Body of pancreas (tissue), 4 donors: Measurements from ENCODE around the gene KCNT2. TPM values are rescaled to one million over a fixed set of nuclear protein-coding genes. Genes with fewer than 3 reads are reported as not detected.

Source experiments
- ATAC-seq: fragments of 150-250 bp; one replicate; pipeline ENCODE4 v1.9.1; 2016
- DNase-seq, 4 donors: peaks; one replicate each; pipeline ENCODE4 v3.0.0-alpha.2; 2019
- H3K27ac ChIP-seq, 4 donors: fragments of 200-600 bp; sonication (generic); 1 replicate in 3 of 4; 2 replicates in 1 of 4; pipeline versions ENCODE4 v1.5.1 to v1.6.1; 2016 to 2019; ENCODE audit warnings: mild to moderate bottlenecking in 1 of 4, mixed read lengths in 1 of 4, moderate library complexity in 1 of 4
- H3K27me3 ChIP-seq, 2 donors: fragments of 200-600 bp; sonication (generic); one replicate each; pipeline ENCODE4 v1.6.0; 2016; ENCODE audit warnings: mild to moderate bottlenecking in 1 of 2
- H3K36me3 ChIP-seq, 2 donors: fragments of 200-600 bp; sonication (generic); replicated peaks in 1 of 2; 2 replicates each; pipeline ENCODE4 v1.5.1; 2016; ENCODE audit warnings: low read depth in 2 of 2; ENCODE audit not compliant: insufficient read depth in 1 of 2
- H3K4me1 ChIP-seq: fragments of 200-600 bp; sonication (generic); one replicate; pipeline ENCODE4 v1.6.0; 2016
- H3K4me3 ChIP-seq, 2 donors: fragments of 200-600 bp; sonication (generic); 1 replicate in 1 of 2; 2 replicates in 1 of 2; pipeline ENCODE4 v1.5.1; 2016 to 2019
- H3K9me3 ChIP-seq, 3 donors: fragments of 200-600 bp; sonication (generic); 1 replicate in 2 of 3; 2 replicates in 1 of 3; pipeline ENCODE4 v1.5.1; 2016
- POLR2A ChIP-seq, 3 donors: fragments of 450-650 bp; IDR thresholded peaks; one replicate each; pipeline ENCODE4 v1.6.1; 2016; ENCODE audit warnings: antibody characterized with exemption in 3 of 3, mild to moderate bottlenecking in 2 of 3
- WGBS, 2 donors: methylation state at CpG; one replicate each; pipeline ENCODE4 v1.1.5; 2017; 5-methylcytosine and 5-hydroxymethylcytosine counted together
- intact Hi-C: fragments of 100-400 bp; cut with DNase I; formaldehyde crosslinking; loops from one replicate; pipeline ENCODE4 v1.15.1; 2023
- total RNA-seq, 2 donors: library from RNA; depleted of rRNA; stranded (reverse); fragments of >200 nt; gene quantifications; one replicate each; pipeline ENCODE4 v1.1.0, GENCODE V29; 2016
- TF ChIP-seq, protein P1 (sequence below), 7 experiments: fragments of 450-650 bp in 4 of 7; fragments of 200-600 bp in 3 of 7; sonication (generic) in 3 of 7; IDR thresholded peaks; one replicate each; pipeline ENCODE4 v1.5.1; 2016 to 2019; ENCODE audit warnings: antibody characterized with exemption in 7 of 7

Gene KCNT2
- total RNA-seq, 2 donors from 2014 or later: 0.78 to 0.99 TPM

- no peak for DNase-seq
- Histone ChIP-seq H3K27ac (no peak overlapping the region), H3K36me3 (no peaks in the 10 kb centered on the region), H3K27me3 (no peaks in the 10 kb centered on the region), H3K9me3 (no peaks in the 10 kb centered on the region), H3K4me1 (no peaks in the 10 kb centered on the region), H3K4me3 (no peak overlapping the region)
- no peak for ATAC-seq
- intact Hi-C loops: no loop called here
- 15 to 21% methylated on average over 3 of the region's 3 CpGs for WGBS, 2 donors
- TF ChIP-seq, protein P1, sequence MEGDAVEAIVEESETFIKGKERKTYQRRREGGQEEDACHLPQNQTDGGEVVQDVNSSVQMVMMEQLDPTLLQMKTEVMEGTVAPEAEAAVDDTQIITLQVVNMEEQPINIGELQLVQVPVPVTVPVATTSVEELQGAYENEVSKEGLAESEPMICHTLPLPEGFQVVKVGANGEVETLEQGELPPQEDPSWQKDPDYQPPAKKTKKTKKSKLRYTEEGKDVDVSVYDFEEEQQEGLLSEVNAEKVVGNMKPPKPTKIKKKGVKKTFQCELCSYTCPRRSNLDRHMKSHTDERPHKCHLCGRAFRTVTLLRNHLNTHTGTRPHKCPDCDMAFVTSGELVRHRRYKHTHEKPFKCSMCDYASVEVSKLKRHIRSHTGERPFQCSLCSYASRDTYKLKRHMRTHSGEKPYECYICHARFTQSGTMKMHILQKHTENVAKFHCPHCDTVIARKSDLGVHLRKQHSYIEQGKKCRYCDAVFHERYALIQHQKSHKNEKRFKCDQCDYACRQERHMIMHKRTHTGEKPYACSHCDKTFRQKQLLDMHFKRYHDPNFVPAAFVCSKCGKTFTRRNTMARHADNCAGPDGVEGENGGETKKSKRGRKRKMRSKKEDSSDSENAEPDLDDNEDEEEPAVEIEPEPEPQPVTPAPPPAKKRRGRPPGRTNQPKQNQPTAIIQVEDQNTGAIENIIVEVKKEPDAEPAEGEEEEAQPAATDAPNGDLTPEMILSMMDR (IDR thresholded peaks at IDR 0.05): no peak
- no peak for TF ChIP-seq POLR2A (IDR thresholded peaks at IDR 0.05)
Observed at GRCh38 chr1:196584696-196585095, 23.5 kb downstream of the KCNT2 start.

- Histone ChIP-seq H3K27me3 (no peaks in the 10 kb centered on the region), H3K36me3 (no peaks in the 10 kb centered on the region), H3K4me1 (no peaks in the 10 kb centered on the region), H3K4me3 (no peak overlapping the region), H3K27ac (no peak overlapping the region), H3K9me3 (no peaks in the 10 kb centered on the region)
- ATAC-seq (no peak), DNase-seq (no peak)
- TF ChIP-seq, protein P1 (IDR thresholded peaks at IDR 0.05): no peak
- TF ChIP-seq POLR2A (IDR thresholded peaks at IDR 0.05): no peak
- intact Hi-C loops: no loop called here
- WGBS, 2 donors: 57 to 82% methylated on average over 2 of the region's 2 CpGs
Observed at GRCh38 chr1:196577386-196577785, 30.9 kb downstream of the KCNT2 start.

DNA sequence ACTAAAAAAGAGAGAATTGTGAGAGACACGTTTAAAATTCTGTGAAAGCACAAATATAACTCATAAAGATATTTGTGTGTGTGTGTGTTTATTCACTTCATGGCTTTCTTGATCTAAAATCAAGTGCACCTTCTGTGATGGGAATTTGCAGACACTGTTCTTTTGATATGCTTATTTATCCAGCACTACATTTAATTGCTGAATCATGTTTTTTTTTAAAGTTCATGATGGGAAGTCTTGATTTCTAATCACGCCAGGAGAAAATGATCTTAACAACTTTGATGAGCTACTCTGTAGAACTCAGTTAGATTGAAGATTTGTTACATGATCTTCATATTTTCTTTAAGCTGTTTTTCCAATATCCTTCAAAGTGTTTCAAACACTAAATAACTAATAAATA is 35.0 kb downstream of the KCNT2 start:
- H3K9me3 ChIP-seq: no peaks in the 10 kb centered on the region
- no peak overlapping the region for H3K27ac ChIP-seq
- no peaks in the 10 kb centered on the region for H3K36me3 ChIP-seq
- WGBS, 2 donors: 52 to 55% methylated on average over 2 of the region's 2 CpGs
- no peak overlapping the region for H3K4me3 ChIP-seq
- H3K27me3 ChIP-seq: no peaks in the 10 kb centered on the region
- DNase-seq: no peak
- no peak for ATAC-seq
- H3K4me1 ChIP-seq: no peaks in the 10 kb centered on the region
- intact Hi-C loops: no loop called here
- TF ChIP-seq, protein P1 (IDR thresholded peaks at IDR 0.05): no peak
- TF ChIP-seq POLR2A (IDR thresholded peaks at IDR 0.05): no peak

DNA sequence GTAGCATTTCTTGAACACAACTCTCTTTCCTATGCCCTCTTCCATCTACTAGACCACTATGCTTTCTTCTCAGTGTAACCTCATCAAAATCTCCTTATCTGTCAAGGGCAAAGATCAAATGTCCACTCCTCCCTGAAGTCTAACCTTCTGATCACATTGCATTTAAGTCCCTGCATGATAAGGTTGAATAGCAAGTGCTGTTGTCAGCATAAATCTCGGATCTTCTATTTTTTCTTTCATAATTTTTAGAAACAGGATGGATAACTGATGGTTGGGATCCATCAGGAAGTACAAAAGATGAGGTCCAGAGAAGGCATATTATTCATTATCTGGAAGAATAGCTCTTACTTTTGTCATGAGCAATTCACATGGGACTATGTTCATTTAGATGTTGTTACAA is 41.0 kb downstream of the KCNT2 start:
- ATAC-seq (no peak), DNase-seq (no peak)
- WGBS, 2 donors: 46 to 50% methylated on average over 1 of the region's 1 CpG
- Histone ChIP-seq H3K9me3 (peaks cover 0 to 7% (median 0%) of the 10 kb centered on the region in 3 donors), H3K36me3 (no peaks in the 10 kb centered on the region), H3K27me3 (no peaks in the 10 kb centered on the region), H3K27ac (no peak overlapping the region), H3K4me3 (no peak overlapping the region), H3K4me1 (no peaks in the 10 kb centered on the region)
- intact Hi-C loops: no loop called here
- TF ChIP-seq, protein P1 (IDR thresholded peaks at IDR 0.05): no peak
- no peak for TF ChIP-seq POLR2A (IDR thresholded peaks at IDR 0.05)

GRCh38 chr1:196563768-196564167 is 44.5 kb downstream of the KCNT2 start:
- no peak for ATAC-seq
- TF ChIP-seq, protein P1 (IDR thresholded peaks at IDR 0.05): no peak
- no peak for TF ChIP-seq POLR2A (IDR thresholded peaks at IDR 0.05)
- Histone ChIP-seq H3K4me1 (no peaks in the 10 kb centered on the region), H3K27me3 (no peaks in the 10 kb centered on the region), H3K36me3 (no peaks in the 10 kb centered on the region), H3K9me3 (peaks cover 0 to 7% (median 0%) of the 10 kb centered on the region in 3 donors), H3K4me3 (no peak overlapping the region), H3K27ac (no peak overlapping the region)
- no peak for DNase-seq
- intact Hi-C loops: no loop called here
